GM23338 (cell line): ENCODE data around the gene SUSD3. TPM values are rescaled to one million over a fixed set of nuclear protein-coding genes. Genes with fewer than 3 reads are reported as not detected.
A peak's percentile ranks its signal among the peaks of the same experiment; 100 is the strongest.

Experiments used
- ATAC-seq: fragments of 200-7000 bp; cut with Tn5 transposase; 3 replicates; pipeline ENCODE4 v1.9.1; 2020
- DNase-seq: peaks from one replicate; pipeline ENCODE4 v3.0.0-alpha.2; 2015; ENCODE audit warnings: low spot score
- H2AFZ ChIP-seq: fragments of 200-600 bp; sonication (generic); 2 replicates; pipeline ENCODE4 v1.8.0; 2016; ENCODE audit warnings: antibody characterized with exemption, mild to moderate bottlenecking, moderate library complexity
- H3F3A ChIP-seq: fragments of 200-600 bp; sonication (generic); replicated peaks from 2 replicates; pipeline ENCODE4 v1.8.0; 2017; ENCODE audit warnings: antibody characterized with exemption, mixed run types, low read depth
- H3K27ac ChIP-seq: fragments of 200-600 bp; sonication (generic); 2 replicates; pipeline ENCODE4 v1.6.1; 2016; ENCODE audit warnings: low read depth
- H3K27me3 ChIP-seq: fragments of 200-600 bp; sonication (generic); 2 replicates; pipeline ENCODE4 v1.8.0; 2016; ENCODE audit warnings: mild to moderate bottlenecking, mixed run types, moderate library complexity; ENCODE audit not compliant: insufficient read depth
- H3K36me3 ChIP-seq: fragments of 200-600 bp; sonication (generic); 2 replicates; pipeline ENCODE4 v1.8.0; 2016; ENCODE audit warnings: mild to moderate bottlenecking; ENCODE audit not compliant: insufficient read depth
- H3K4me1 ChIP-seq: fragments of 200-600 bp; sonication (generic); 2 replicates; pipeline ENCODE4 v1.8.0; 2016; ENCODE audit warnings: mild to moderate bottlenecking, moderate library complexity; ENCODE audit not compliant: insufficient read depth
- H3K4me2 ChIP-seq: fragments of 200-600 bp; sonication (generic); 2 replicates; pipeline ENCODE4 v1.7.1; 2017; ENCODE audit warnings: mixed run types
- H3K4me3 ChIP-seq: fragments of 200-600 bp; sonication (generic); 2 replicates; pipeline ENCODE4 v1.6.1; 2016; ENCODE audit warnings: mixed run types
- H3K79me2 ChIP-seq: fragments of 200-600 bp; sonication (generic); replicated peaks from 2 replicates; pipeline ENCODE4 v1.8.0; 2017; ENCODE audit warnings: mild to moderate bottlenecking; ENCODE audit not compliant: insufficient read depth
- H3K9me2 ChIP-seq: fragments of 200-600 bp; sonication (generic); 2 replicates; pipeline ENCODE4 v1.8.0; 2017; ENCODE audit not compliant: insufficient read depth
- H4K20me1 ChIP-seq: fragments of 200-600 bp; sonication (generic); replicated peaks from 2 replicates; pipeline ENCODE4 v1.8.0; 2017; ENCODE audit warnings: mild to moderate bottlenecking; ENCODE audit not compliant: insufficient read depth
- H3K27ac Mint-ChIP-seq: 2 replicates; pipeline ENCODE4 v1.8.0; 2020; ENCODE audit warnings: inconsistent platforms, mild to moderate bottlenecking, moderate library complexity, mixed read lengths
- H3K27me3 Mint-ChIP-seq: 3 replicates; pipeline ENCODE4 v1.8.0; 2022; ENCODE audit warnings: low read depth, mild to moderate bottlenecking, moderate library complexity, mixed read lengths, inconsistent platforms; ENCODE audit not compliant: insufficient read depth, poor library complexity
- H3K36me3 Mint-ChIP-seq: 3 replicates; pipeline ENCODE4 v1.8.0; 2021; ENCODE audit warnings: low read depth, mild to moderate bottlenecking, inconsistent platforms, moderate library complexity, mixed read lengths
- H3K4me1 Mint-ChIP-seq: 3 replicates; pipeline ENCODE4 v1.8.0; 2020; ENCODE audit warnings: mild to moderate bottlenecking, inconsistent platforms, mixed read lengths
- H3K4me3 Mint-ChIP-seq: 3 replicates; pipeline ENCODE4 v1.8.0; 2021; ENCODE audit warnings: moderate library complexity, mild to moderate bottlenecking, inconsistent platforms, mixed read lengths
- H3K9me3 Mint-ChIP-seq: 3 replicates; pipeline ENCODE4 v1.8.0; 2020; ENCODE audit warnings: moderate library complexity, mild to moderate bottlenecking, inconsistent platforms, mixed read lengths
- CREB1 ChIP-seq: fragments of 250-450 bp; sonication (Bioruptor Pico); IDR thresholded peaks from 2 replicates; pipeline ENCODE4 v1.5.0; 2020; ENCODE audit warnings: low read depth, mild to moderate bottlenecking, moderate library complexity
- CTCF ChIP-seq, 2 experiments: fragments of 200-600 bp in 1 of 2; sonication (generic) in 1 of 2; conservative IDR thresholded peaks; 2 replicates each; pipeline versions ENCODE4 v1.5.1 to v1.6.1; 2016 to 2017; ENCODE audit warnings: antibody characterized with exemption in 2 of 2, low read depth in 2 of 2, mild to moderate bottlenecking in 2 of 2, moderate library complexity in 1 of 2
- ETS1 ChIP-seq: IDR thresholded peaks from 2 replicates; pipeline ENCODE4 v1.6.1; 2016; ENCODE audit warnings: antibody characterized with exemption
- EZH2 ChIP-seq: fragments of 200-600 bp; sonication (generic); IDR thresholded peaks from one replicate; pipeline ENCODE4 v1.8.0; 2017; ENCODE audit warnings: antibody characterized with exemption, mild to moderate bottlenecking, low read depth; ENCODE audit not compliant: unreplicated experiment
- EZH2phosphoT487 ChIP-seq: fragments of 200-600 bp; sonication (generic); IDR thresholded peaks from one replicate; pipeline ENCODE4 v1.8.1; 2018; ENCODE audit warnings: antibody characterized with exemption; ENCODE audit not compliant: unreplicated experiment
- JUNB ChIP-seq: IDR thresholded peaks from one replicate; pipeline ENCODE4 v1.6.1; 2016; ENCODE audit warnings: antibody characterized with exemption; ENCODE audit not compliant: unreplicated experiment
- NANOG ChIP-seq: IDR thresholded peaks from 2 replicates; pipeline ENCODE4 v1.6.1; 2016; ENCODE audit warnings: antibody characterized with exemption, borderline replicate concordance
- POLR2AphosphoS5 ChIP-seq: IDR thresholded peaks from 2 replicates; pipeline ENCODE4 v1.6.1; 2016; ENCODE audit warnings: antibody characterized with exemption, low read depth
- ZNF114 ChIP-seq: fragments of 250-450 bp; sonication (Bioruptor Pico); IDR thresholded peaks from 2 replicates; pipeline ENCODE4 v1.5.0; 2020; ENCODE audit warnings: mild to moderate bottlenecking, moderate library complexity
- ZNF331 ChIP-seq: fragments of 250-450 bp; sonication (Bioruptor Pico); IDR thresholded peaks from 2 replicates; pipeline ENCODE4 v1.5.0; 2020; ENCODE audit warnings: low read depth, mild to moderate bottlenecking, moderate library complexity
- ZNF462 ChIP-seq: fragments of 250-450 bp; sonication (Bioruptor Pico); IDR thresholded peaks from 2 replicates; pipeline ENCODE4 v1.5.0; 2020; ENCODE audit warnings: mild to moderate bottlenecking, moderate library complexity
- polyA plus RNA-seq: library from polyadenylated mRNA; unstranded; fragments of >200 nt; fragmentation: Nextera tagmentation; extraction: Ambion mirVana; gene quantifications from 2 replicates; pipeline ENCODE4 v1.2.1, GENCODE V29; 2016
- total RNA-seq: library from RNA; depleted of rRNA; stranded (reverse); fragments of >200 nt; shearing (Covaris generic); gene quantifications from 2 replicates; pipeline ENCODE4 v1.2.3, GENCODE V29; 2014

SUSD3 gene
- total and polyA plus RNA-seq, 2 experiments from 2014 or later = 6.9 to 20.1 TPM

- no peaks in the 10 kb centered on the region; the same call in 2 of the 3 replicates for H3K36me3 Mint-ChIP-seq
- peak overlapping the region; percentile 77 for H3K27ac Mint-ChIP-seq
- Histone ChIP-seq H3K27me3 (no peaks in the 10 kb centered on the region), H2AFZ (no peak overlapping the region), H3K4me2 (no peak overlapping the region), H4K20me1 (no peaks in the 10 kb centered on the region), H3K4me1 (peaks cover 10% of the 10 kb centered on the region), H3F3A (no peaks in the 10 kb centered on the region), H3K27ac (no peak overlapping the region), H3K36me3 (no peaks in the 10 kb centered on the region), H3K9me2 (no peaks in the 10 kb centered on the region), H3K4me3 (no peak overlapping the region), H3K79me2 (no peaks in the 10 kb centered on the region)
- H3K9me3 Mint-ChIP-seq = no peaks in the 10 kb centered on the region
- ATAC-seq = no peak
- peaks cover 13% of the 10 kb centered on the region for H3K4me1 Mint-ChIP-seq
- no peak for DNase-seq
- TF ChIP-seq ZNF331 (CRISPR knock-in tag) (no peak), EZH2phosphoT487 (no peak), CREB1 (no peak), EZH2 (no peak), JUNB (no peak)
- H3K27me3 Mint-ChIP-seq = peaks cover 6% of the 10 kb centered on the region
- H3K4me3 Mint-ChIP-seq = no peak overlapping the region; the same call in 2 of the 3 replicates
Measured at GRCh38 chr9:93114169-93114983, 55.9 kb downstream of the SUSD3 start.

- no peak overlapping the region for H3K27ac ChIP-seq
- peaks cover 6% of the 10 kb centered on the region for H3K27me3 Mint-ChIP-seq
- no peak overlapping the region; the same call in 2 of the 3 replicates for H3K4me3 Mint-ChIP-seq
- DNase-seq (no peak), ATAC-seq (no peak)
- H3K27me3 ChIP-seq = no peaks in the 10 kb centered on the region
- H3K9me2 ChIP-seq = no peaks in the 10 kb centered on the region
- H3F3A ChIP-seq = no peaks in the 10 kb centered on the region
- H2AFZ ChIP-seq = no peak overlapping the region
- H3K4me2 ChIP-seq = no peak overlapping the region
- H3K4me1 ChIP-seq = peaks cover 10% of the 10 kb centered on the region
- H3K4me3 ChIP-seq = no peak overlapping the region
- no peaks in the 10 kb centered on the region for H3K9me3 Mint-ChIP-seq
- peak overlapping the region; percentile 77 for H3K27ac Mint-ChIP-seq
- H3K36me3 ChIP-seq = no peaks in the 10 kb centered on the region
- no peaks in the 10 kb centered on the region for H3K79me2 ChIP-seq
- H4K20me1 ChIP-seq = no peaks in the 10 kb centered on the region
- H3K4me1 Mint-ChIP-seq = peaks cover 13% of the 10 kb centered on the region
- H3K36me3 Mint-ChIP-seq = no peaks in the 10 kb centered on the region; the same call in 2 of the 3 replicates
- no peak for TF ChIP-seq ETS1
- TF ChIP-seq EZH2 = no peak
- TF ChIP-seq CTCF (conservative IDR thresholded peaks at IDR 0.05; ENCODE audit: low read depth in 2 of 2) = no peak
- TF ChIP-seq ZNF331 (CRISPR knock-in tag) = no peak
- TF ChIP-seq POLR2AphosphoS5 = no peak
- no peak for TF ChIP-seq CREB1
- no peak for TF ChIP-seq EZH2phosphoT487
- no peak for TF ChIP-seq ZNF462 (CRISPR knock-in tag)
- no peak for TF ChIP-seq ZNF114 (CRISPR knock-in tag)
- TF ChIP-seq NANOG = no peak
Measured at GRCh38 chr9:93114984-93115335, 56.5 kb downstream of the SUSD3 start.
